ENCODE data around the gene SPEF1.

SPEF1 gene

DNA sequence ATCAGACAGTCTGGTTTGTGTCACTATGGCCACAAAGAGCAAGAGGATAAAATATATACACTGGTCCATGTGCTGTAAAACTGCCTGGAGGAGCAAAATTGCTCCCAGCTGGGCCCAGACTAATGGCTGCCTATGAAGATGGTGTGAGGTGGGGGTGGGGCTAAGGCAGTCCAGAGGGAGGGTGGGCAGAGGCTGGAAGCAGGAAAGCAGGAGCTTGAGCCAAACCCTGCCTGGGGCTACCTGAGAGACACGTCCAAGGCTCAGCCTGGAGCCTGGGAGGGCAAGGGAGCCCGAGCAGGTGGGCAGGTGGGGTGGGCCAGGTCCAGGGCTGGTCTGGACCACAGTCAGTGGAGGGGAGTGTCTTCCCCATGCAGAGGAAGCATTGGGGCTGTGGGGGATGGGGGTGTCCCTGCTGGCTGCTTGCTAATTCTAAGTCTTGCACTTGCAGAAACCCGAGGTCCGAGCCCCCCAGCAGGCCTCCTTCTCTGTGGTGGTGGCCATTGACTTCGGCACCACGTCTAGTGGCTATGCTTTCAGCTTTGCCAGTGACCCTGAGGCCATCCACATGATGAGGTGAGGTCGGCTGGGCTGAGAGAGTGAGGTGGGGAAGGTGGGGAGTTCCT lies 39.3 kb downstream of the SPEF1 start:
- H3K4me3 ChIP-seq (ENCODE audit: control insufficient read depth, low read depth, low read length) = no peak overlapping the region
- TF ChIP-seq, protein P1, sequence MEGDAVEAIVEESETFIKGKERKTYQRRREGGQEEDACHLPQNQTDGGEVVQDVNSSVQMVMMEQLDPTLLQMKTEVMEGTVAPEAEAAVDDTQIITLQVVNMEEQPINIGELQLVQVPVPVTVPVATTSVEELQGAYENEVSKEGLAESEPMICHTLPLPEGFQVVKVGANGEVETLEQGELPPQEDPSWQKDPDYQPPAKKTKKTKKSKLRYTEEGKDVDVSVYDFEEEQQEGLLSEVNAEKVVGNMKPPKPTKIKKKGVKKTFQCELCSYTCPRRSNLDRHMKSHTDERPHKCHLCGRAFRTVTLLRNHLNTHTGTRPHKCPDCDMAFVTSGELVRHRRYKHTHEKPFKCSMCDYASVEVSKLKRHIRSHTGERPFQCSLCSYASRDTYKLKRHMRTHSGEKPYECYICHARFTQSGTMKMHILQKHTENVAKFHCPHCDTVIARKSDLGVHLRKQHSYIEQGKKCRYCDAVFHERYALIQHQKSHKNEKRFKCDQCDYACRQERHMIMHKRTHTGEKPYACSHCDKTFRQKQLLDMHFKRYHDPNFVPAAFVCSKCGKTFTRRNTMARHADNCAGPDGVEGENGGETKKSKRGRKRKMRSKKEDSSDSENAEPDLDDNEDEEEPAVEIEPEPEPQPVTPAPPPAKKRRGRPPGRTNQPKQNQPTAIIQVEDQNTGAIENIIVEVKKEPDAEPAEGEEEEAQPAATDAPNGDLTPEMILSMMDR (conservative IDR thresholded peaks at IDR 0.05; ENCODE audit: control insufficient read depth, insufficient read depth, low read depth, low read length) = no peak
- DNase-seq (ENCODE audit: low read depth) = no peak

DNA sequence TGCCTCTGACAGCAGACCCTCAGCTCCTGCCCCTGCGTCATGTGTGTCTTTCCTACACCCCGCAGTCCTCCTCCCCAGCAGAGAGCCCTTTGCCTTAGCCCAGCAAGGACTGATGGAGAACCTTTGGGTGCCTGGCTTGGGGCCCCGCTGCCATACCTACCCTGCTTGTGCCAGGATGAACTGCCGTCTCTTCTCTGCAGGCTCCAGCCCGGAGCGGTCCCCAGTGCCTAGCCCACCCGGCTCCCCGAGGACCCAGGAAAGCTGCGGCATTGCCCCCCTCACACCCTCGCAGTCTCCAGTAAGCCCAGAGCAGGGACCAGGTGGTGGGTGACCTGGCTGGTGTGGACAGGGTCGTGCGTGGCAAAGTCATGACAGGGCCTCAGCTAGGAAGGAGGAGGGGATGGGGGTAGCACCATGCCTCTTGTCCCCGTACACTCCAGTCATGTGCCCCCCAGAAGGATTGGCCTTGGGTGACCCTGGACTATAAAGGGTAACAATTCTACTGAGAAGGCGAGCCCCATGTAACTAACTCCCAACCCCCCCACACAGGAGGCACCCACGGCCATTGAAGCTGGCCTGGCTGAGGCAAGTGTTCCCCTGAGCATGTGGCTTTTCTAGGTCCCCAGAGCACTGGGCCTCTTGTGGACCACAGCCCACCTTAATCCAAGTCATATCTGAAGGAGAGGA lies 40.5 kb downstream of the SPEF1 start:
- DNase-seq (ENCODE audit: low read depth) = no peak
- TF ChIP-seq, protein P1 (conservative IDR thresholded peaks at IDR 0.05; ENCODE audit: control insufficient read depth, insufficient read depth, low read depth, low read length) = no peak
- H3K4me3 ChIP-seq (ENCODE audit: control insufficient read depth, low read depth, low read length) = no peak overlapping the region

DNA sequence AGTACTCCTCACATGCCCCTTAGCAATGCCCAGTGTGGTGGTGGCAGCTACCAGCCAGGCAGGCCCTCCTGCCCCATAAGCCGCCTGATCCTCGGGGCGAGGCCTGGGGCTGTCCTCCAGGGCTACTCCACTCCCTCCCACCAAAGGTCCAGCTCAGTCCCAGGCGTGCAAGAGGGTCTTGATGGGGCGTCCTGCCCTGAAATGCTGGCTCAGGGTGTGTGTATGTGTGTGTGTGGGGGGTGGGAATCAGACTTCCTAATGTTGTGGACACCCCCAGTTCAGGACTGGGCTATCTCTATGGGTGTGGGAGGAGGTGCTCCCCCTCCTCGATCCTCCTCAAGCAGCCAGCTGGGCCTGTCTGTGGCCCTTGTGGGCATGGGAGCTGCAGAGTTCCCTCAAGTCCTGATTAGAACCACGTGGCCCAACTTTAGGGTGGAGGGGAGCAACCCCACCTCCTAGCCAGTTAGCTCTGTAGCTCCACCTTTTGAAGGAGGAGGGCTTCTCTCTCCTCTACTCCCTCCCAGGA lies 41.3 kb downstream of the SPEF1 start:
- DNase-seq (ENCODE audit: low read depth) = no peak
- H3K4me3 ChIP-seq (ENCODE audit: control insufficient read depth, low read depth, low read length) = no peak overlapping the region
- TF ChIP-seq, protein P1 (conservative IDR thresholded peaks at IDR 0.05; ENCODE audit: control insufficient read depth, insufficient read depth, low read depth, low read length) = no peak

DNA sequence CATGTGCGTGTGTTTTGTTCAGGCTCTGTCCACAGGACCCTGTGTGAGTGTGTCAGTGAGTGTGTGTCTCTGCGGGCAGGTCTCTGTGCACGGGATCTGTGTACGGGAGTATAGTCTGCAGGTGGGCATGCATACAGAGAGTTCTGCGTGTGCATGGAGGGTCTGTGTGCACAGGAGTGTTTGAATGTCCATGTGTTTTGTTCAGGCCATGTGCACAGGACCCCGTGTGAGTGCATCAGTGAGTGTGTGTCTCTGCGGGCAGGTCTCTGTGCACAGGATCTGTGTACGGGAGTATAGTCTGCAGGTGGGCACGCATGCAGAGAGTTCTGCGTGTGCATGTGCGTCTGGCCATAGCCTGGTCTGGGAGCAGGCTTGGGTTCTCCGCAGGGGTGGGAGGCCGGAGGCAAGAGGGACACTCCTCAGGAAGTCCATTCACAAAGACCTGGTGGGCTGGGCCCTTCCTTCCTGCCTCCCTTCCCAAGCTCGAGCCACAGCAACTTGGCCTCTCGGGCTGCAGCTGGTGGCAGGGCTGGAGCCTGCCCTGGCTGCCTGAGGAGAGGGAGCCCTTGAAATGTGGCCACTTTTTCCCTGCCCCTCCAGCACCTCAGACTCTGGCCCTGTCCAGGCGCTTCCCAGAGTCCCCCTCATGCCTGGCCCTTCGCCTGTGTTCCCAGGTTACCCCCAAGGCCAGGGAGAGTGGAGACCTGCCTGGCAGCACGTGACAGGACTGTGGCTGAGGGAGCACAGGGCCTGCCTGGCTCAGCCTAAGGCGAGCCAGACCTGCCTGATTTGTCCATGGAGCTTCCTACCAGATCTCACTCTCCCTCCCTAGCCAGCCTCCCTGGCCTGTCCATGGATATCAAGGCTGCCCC lies 42.0 kb downstream of the SPEF1 start:
- TF ChIP-seq, protein P1 (conservative IDR thresholded peaks at IDR 0.05; ENCODE audit: control insufficient read depth, insufficient read depth, low read depth, low read length) = no peak
- DNase-seq (ENCODE audit: low read depth) = no peak
- no peak overlapping the region for H3K4me3 ChIP-seq (ENCODE audit: control insufficient read depth, low read depth, low read length)

DNA sequence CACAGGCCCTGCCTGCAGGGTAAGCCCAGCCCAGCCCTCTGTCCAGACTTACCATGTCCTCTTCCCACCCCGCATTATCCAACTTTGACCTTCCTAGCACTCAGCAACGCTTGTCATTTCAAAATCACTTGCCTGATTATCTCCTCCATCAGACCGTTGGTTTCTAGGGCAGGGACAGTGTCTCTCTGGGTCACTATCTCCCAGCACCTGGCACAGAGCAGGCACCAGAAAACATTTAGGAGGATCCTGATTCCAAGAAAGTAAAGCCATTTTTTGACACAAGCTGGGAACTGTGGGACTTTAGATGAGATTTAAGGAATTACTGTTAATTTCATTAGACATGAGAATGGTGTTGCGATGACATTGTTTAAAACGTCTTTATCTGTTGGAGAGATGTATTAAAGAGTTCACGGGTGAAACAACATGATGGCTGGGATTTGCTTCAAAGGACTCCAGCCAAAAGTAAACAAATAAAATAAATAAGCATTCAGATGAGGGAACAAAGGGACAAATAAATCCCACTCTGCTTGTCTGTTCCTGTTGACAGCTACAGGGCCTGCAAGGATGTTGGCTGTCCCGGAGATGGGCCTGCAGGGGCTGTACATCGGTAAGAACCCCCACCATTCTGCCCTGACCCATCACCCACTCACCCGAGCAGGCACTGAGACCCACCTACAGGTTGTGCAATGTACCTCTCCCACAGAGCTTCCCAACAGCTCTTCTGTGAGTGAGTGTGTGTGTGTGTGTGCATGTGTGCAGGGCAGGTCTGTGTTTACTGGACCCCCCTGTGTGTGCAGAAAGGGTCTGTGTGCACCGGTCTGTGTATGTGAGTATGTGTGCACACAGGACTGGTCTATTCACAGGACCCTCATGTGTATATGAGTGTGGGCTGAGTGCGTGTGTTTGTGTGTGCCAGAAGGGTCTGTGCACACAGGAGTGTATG lies 42.9 kb downstream of the SPEF1 start:
- no peak overlapping the region for H3K4me3 ChIP-seq (ENCODE audit: control insufficient read depth, low read depth, low read length)
- TF ChIP-seq, protein P1 (conservative IDR thresholded peaks at IDR 0.05; ENCODE audit: control insufficient read depth, insufficient read depth, low read depth, low read length) = no peak
- peak; percentile 9 for DNase-seq (ENCODE audit: low read depth)

DNA sequence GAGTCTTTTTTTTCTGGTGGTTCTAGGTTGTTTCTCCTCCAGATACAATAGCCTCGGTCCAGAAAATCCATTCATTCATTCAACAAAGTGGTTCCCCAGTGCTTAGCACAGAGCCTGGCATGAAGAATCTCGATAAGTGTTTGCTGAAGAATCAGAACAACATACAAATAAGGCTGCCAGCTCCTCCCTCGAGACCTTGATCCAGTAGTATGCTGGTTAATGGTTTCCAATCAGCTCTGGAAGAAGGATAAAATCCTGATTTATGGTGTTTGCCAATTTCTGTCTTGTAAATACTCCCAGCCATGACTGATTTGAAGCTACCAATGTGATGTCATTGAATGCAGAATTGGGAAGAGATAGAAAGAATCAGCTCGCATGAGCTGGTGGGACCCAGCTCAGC lies 45.5 kb downstream of the SPEF1 start:
- DNase-seq (ENCODE audit: low read depth) = no peak
- H3K4me3 ChIP-seq (ENCODE audit: control insufficient read depth, low read depth, low read length) = no peak overlapping the region
- TF ChIP-seq, protein P1 (conservative IDR thresholded peaks at IDR 0.05; ENCODE audit: control insufficient read depth, insufficient read depth, low read depth, low read length) = no peak
